Body of pancreas (tissue), 4 donors: ENCODE results near the gene GABBR1. TPM values are rescaled to one million over a fixed set of nuclear protein-coding genes. Genes with fewer than 3 reads are reported as not detected.

ENCODE experiments used
- ATAC-seq: fragments of 150-250 bp; one replicate; pipeline ENCODE4 v1.9.1; 2016
- DNase-seq, 4 donors: peaks; one replicate each; pipeline ENCODE4 v3.0.0-alpha.2; 2019
- H3K27ac ChIP-seq, 4 donors: fragments of 200-600 bp; sonication (generic); 1 replicate in 3 of 4; 2 replicates in 1 of 4; pipeline versions ENCODE4 v1.5.1 to v1.6.1; 2016 to 2019; ENCODE audit warnings: mild to moderate bottlenecking in 1 of 4, mixed read lengths in 1 of 4, moderate library complexity in 1 of 4
- H3K27me3 ChIP-seq, 2 donors: fragments of 200-600 bp; sonication (generic); one replicate each; pipeline ENCODE4 v1.6.0; 2016; ENCODE audit warnings: mild to moderate bottlenecking in 1 of 2
- H3K36me3 ChIP-seq, 2 donors: fragments of 200-600 bp; sonication (generic); replicated peaks in 1 of 2; 2 replicates each; pipeline ENCODE4 v1.5.1; 2016; ENCODE audit warnings: low read depth in 2 of 2; ENCODE audit not compliant: insufficient read depth in 1 of 2
- H3K4me1 ChIP-seq: fragments of 200-600 bp; sonication (generic); one replicate; pipeline ENCODE4 v1.6.0; 2016
- H3K4me3 ChIP-seq, 2 donors: fragments of 200-600 bp; sonication (generic); 1 replicate in 1 of 2; 2 replicates in 1 of 2; pipeline ENCODE4 v1.5.1; 2016 to 2019
- H3K9me3 ChIP-seq, 3 donors: fragments of 200-600 bp; sonication (generic); 1 replicate in 2 of 3; 2 replicates in 1 of 3; pipeline ENCODE4 v1.5.1; 2016
- CTCF ChIP-seq, 7 experiments: fragments of 450-650 bp in 4 of 7; fragments of 200-600 bp in 3 of 7; sonication (generic) in 3 of 7; IDR thresholded peaks; one replicate each; pipeline ENCODE4 v1.5.1; 2016 to 2019; ENCODE audit warnings: antibody characterized with exemption in 7 of 7
- POLR2A ChIP-seq, 3 donors: fragments of 450-650 bp; IDR thresholded peaks; one replicate each; pipeline ENCODE4 v1.6.1; 2016; ENCODE audit warnings: antibody characterized with exemption in 3 of 3, mild to moderate bottlenecking in 2 of 3
- WGBS, 2 donors: methylation state at CpG; one replicate each; pipeline ENCODE4 v1.1.5; 2017; 5-methylcytosine and 5-hydroxymethylcytosine counted together
- intact Hi-C: fragments of 100-400 bp; cut with DNase I; formaldehyde crosslinking; loops from one replicate; pipeline ENCODE4 v1.15.1; 2023
- total RNA-seq, 2 donors: library from RNA; depleted of rRNA; stranded (reverse); fragments of >200 nt; gene quantifications; one replicate each; pipeline ENCODE4 v1.1.0, GENCODE V29; 2016

GABBR1 gene
- total RNA-seq, 2 donors from 2014 or later: 23.7 to 31.9 TPM

DNA sequence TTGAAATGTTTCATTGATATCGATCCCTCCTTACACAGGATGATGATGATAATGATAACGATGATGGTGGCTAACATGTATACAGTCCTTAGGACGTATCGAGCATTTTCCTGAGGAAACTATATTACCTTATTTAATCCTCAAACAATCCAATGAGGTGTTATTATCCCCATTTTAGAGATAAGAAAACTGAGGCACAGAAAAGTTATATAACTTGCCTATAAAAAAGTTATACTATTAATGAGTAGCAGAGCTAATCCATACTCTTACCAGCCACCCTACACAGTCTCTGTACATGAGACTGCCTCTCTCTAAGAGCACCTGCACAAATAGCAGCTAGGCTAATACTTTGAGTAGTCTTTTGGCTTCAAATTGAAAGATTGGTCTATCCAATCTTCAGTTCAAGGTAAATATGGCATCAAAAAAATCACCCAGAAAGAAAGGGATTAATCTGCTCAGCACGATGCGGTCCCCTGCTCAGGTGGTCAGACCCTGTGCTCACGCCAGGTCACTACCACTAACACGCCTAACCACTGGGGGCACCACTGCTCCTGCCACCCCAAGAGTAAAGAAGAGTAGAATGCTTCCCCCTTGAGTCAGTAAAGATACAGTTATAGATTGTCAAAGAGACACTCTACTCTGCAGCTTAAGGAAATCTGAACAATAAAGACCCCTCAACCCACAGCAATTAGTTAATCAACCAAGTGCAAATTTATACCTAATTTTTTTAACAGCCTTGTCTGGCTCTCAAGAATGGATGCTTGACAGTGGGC lies 15.0 kb downstream of the GABBR1 start:
- intact Hi-C loops: no loop called here
- Histone ChIP-seq H3K9me3 (no peaks in the 10 kb centered on the region), H3K27ac (no peak overlapping the region), H3K4me1 (no peaks in the 10 kb centered on the region), H3K27me3 (no peaks in the 10 kb centered on the region), H3K36me3 (no peaks in the 10 kb centered on the region), H3K4me3 (no peak overlapping the region)
- TF ChIP-seq CTCF (IDR thresholded peaks at IDR 0.05) (no peak), POLR2A (IDR thresholded peaks at IDR 0.05) (no peak)
- ATAC-seq (no peak), DNase-seq (no peak)
- WGBS, 2 donors: 90 to 94% methylated on average over 8 of the region's 8 CpGs

- ATAC-seq: no peak
- H3K4me3 ChIP-seq: no peak overlapping the region
- no peaks in the 10 kb centered on the region for H3K4me1 ChIP-seq
- 87% methylated on average over 4 of the region's 4 CpGs for WGBS, 2 donors
- no peaks in the 10 kb centered on the region for H3K9me3 ChIP-seq
- H3K27ac ChIP-seq: no peak overlapping the region
- no peaks in the 10 kb centered on the region for H3K27me3 ChIP-seq
- intact Hi-C loops: no loop called here
- no peak for TF ChIP-seq POLR2A (IDR thresholded peaks at IDR 0.05)
- no peak for TF ChIP-seq CTCF (IDR thresholded peaks at IDR 0.05)
- no peaks in the 10 kb centered on the region for H3K36me3 ChIP-seq
- DNase-seq: no peak
Observed at GRCh38 chr6:29611426-29611825, 21.6 kb downstream of the GABBR1 start.

DNA sequence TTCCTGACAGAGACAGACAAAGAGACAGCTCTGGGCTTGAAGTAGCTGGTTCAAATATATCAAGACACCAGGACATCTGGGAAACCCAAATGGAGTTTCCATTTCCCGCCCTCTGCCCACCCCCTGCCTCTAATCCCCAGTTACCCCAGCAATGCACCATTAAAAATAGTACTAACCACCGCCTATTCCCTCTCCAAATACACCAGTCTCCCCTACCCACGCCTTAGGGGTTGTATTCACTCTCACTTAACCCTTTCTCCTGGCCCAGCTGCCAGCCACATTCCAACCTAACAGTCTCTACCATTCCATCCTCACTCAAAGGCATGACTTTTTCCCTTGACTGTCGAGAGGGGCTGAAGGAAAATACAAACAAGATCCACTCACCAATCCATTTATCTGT lies 22.4 kb downstream of the GABBR1 start:
- H3K9me3 ChIP-seq: no peaks in the 10 kb centered on the region

GRCh38 chr6:29608131-29608530 lies 24.9 kb downstream of the GABBR1 start:
- no peaks in the 10 kb centered on the region for H3K4me1 ChIP-seq
- intact Hi-C loops: no loop called here
- no peaks in the 10 kb centered on the region for H3K36me3 ChIP-seq
- ATAC-seq (no peak), DNase-seq (no peak)
- H3K4me3 ChIP-seq: no peak overlapping the region
- H3K27me3 ChIP-seq: no peaks in the 10 kb centered on the region
- TF ChIP-seq POLR2A (IDR thresholded peaks at IDR 0.05) (no peak), CTCF (IDR thresholded peaks at IDR 0.05) (no peak)
- H3K27ac ChIP-seq: no peak overlapping the region
- no peaks in the 10 kb centered on the region for H3K9me3 ChIP-seq

More for the DNA sequence above, 22.4 kb downstream of the GABBR1 start:
- H3K4me1 ChIP-seq: no peaks in the 10 kb centered on the region
- H3K27ac ChIP-seq: no peak overlapping the region
- H3K27me3 ChIP-seq: no peaks in the 10 kb centered on the region
- intact Hi-C loops: no loop called here
- ATAC-seq (no peak), DNase-seq (no peak)
- TF ChIP-seq POLR2A (IDR thresholded peaks at IDR 0.05) (no peak), CTCF (IDR thresholded peaks at IDR 0.05) (no peak)
- H3K36me3 ChIP-seq: no peaks in the 10 kb centered on the region
- H3K4me3 ChIP-seq: no peak overlapping the region
- 83 to 94% methylated on average over 4 of the region's 4 CpGs for whole genome bisulfite sequencing, 2 donors

- Histone ChIP-seq H3K27ac (no peak overlapping the region), H3K27me3 (no peaks in the 10 kb centered on the region), H3K36me3 (no peaks in the 10 kb centered on the region), H3K9me3 (no peaks in the 10 kb centered on the region), H3K4me1 (no peaks in the 10 kb centered on the region), H3K4me3 (no peak overlapping the region)
- intact Hi-C loops: no loop called here
- no peak for ATAC-seq
- no peak for TF ChIP-seq CTCF (IDR thresholded peaks at IDR 0.05)
- TF ChIP-seq POLR2A (IDR thresholded peaks at IDR 0.05): no peak
- DNase-seq: no peak
- 95 to 96% methylated on average over 2 of the region's 2 CpGs for WGBS, 2 donors
Observed at GRCh38 chr6:29603930-29604329, 29.1 kb downstream of the GABBR1 start.
